Neutrophil (primary cell): ENCODE data around the gene TPK1.

Experiments
- H3K27ac ChIP-seq: fragments of 200-600 bp; sonication (generic); 2 replicates; pipeline ENCODE4 v1.5.1; 2016; ENCODE audit warnings: mild to moderate bottlenecking, moderate library complexity
- H3K27me3 ChIP-seq: fragments of 200-600 bp; sonication (generic); 2 replicates; pipeline ENCODE4 v1.6.0; 2016; ENCODE audit warnings: mild to moderate bottlenecking
- H3K36me3 ChIP-seq: fragments of 200-600 bp; sonication (generic); 2 replicates; pipeline ENCODE4 v1.5.1; 2017
- H3K4me1 ChIP-seq, 2 experiments: fragments of 200-600 bp in 1 of 2; sonication (generic) in 1 of 2; 1 replicate in 1 of 2; 2 replicates in 1 of 2; pipeline versions ENCODE4 v1.5.1 to v1.6.1; 2013 to 2016; ENCODE audit warnings: low read depth in 1 of 2, low read length in 1 of 2, mild to moderate bottlenecking in 1 of 2, moderate library complexity in 1 of 2; ENCODE audit not compliant: control insufficient read depth in 1 of 2, insufficient read depth in 1 of 2
- H3K4me3 ChIP-seq, 2 experiments: fragments of 200-600 bp in 1 of 2; sonication (generic) in 1 of 2; 1 replicate in 1 of 2; 2 replicates in 1 of 2; pipeline ENCODE4 v1.5.1; 2013 to 2016; ENCODE audit warnings: low read depth in 1 of 2, low read length in 1 of 2, mild to moderate bottlenecking in 1 of 2, moderate library complexity in 1 of 2
- H3K9me3 ChIP-seq: fragments of 200-600 bp; sonication (generic); 2 replicates; pipeline ENCODE4 v1.5.1; 2016
- TF ChIP-seq, protein P1 (sequence below): fragments of 200-600 bp; sonication (generic); IDR thresholded peaks from 2 replicates; pipeline ENCODE4 v1.5.1; 2016; ENCODE audit warnings: antibody characterized with exemption

Gene TPK1

DNA sequence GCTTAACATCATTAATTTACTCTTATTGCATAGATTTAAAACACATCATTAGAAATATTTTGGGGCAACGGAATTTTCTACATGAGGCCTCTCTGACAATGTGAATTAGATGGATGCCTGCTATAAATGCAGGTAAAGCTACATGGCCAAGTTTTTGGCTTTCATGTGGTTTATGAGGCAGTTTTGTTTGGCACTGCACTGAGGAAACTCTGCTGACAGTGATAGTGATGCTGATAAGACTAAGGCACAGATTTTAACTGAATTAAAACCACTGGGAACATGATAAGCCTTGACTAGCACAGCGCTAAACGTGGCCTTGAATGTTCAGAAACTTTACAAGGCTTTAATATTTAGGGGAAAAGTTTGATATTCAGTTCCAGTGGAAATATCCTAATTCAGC lies 318.1 kb downstream of the TPK1 start:
- Histone ChIP-seq H3K4me3 (no peak overlapping the region), H3K27ac (no peak overlapping the region), H3K36me3 (no peaks in the 10 kb centered on the region), H3K4me1 (no peaks in the 10 kb centered on the region), H3K27me3 (no peaks in the 10 kb centered on the region), H3K9me3 (no peaks in the 10 kb centered on the region)
- TF ChIP-seq, protein P1, sequence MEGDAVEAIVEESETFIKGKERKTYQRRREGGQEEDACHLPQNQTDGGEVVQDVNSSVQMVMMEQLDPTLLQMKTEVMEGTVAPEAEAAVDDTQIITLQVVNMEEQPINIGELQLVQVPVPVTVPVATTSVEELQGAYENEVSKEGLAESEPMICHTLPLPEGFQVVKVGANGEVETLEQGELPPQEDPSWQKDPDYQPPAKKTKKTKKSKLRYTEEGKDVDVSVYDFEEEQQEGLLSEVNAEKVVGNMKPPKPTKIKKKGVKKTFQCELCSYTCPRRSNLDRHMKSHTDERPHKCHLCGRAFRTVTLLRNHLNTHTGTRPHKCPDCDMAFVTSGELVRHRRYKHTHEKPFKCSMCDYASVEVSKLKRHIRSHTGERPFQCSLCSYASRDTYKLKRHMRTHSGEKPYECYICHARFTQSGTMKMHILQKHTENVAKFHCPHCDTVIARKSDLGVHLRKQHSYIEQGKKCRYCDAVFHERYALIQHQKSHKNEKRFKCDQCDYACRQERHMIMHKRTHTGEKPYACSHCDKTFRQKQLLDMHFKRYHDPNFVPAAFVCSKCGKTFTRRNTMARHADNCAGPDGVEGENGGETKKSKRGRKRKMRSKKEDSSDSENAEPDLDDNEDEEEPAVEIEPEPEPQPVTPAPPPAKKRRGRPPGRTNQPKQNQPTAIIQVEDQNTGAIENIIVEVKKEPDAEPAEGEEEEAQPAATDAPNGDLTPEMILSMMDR: no peak

DNA sequence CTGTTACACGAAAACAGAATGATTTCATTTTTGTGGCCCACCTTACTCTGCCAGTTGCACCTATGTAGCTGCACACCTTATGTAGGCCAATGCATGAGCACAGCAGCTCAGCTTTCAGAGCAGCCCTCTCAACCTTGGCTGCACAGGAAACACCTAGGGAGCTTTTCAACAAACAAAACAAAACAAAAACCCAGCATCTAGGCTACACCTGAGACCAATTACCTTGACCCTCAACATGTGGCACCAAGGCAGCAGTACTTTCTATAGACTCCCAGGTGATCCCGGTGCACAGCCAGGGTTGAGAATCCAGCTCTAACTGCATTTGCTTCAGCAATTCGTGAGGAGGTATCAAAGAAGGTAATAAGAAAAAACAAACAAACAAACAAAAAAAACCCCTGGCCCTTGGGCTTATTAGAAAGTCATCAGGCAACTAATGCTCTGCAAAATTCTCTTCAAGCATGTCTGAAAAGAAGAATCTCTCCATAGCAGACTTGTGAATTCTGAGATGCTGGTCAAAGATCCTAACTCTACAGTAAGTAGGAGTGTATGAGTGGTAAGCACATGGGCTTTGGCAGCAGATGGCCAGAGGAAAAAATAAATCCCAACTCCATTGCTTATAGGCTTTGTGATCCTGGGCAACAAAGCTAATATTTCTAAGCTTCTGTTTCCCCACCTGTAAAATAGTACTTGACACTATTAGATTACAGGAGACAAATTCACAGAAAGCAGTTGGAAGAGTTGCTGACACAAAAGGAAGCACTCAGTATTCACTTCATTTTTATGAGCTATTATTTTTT lies 318.9 kb downstream of the TPK1 start:
- H3K27me3 ChIP-seq: no peaks in the 10 kb centered on the region
- no peaks in the 10 kb centered on the region for H3K36me3 ChIP-seq
- H3K27ac ChIP-seq: no peak overlapping the region
- no peaks in the 10 kb centered on the region for H3K4me1 ChIP-seq
- TF ChIP-seq, protein P1: no peak
- no peaks in the 10 kb centered on the region for H3K9me3 ChIP-seq
- no peak overlapping the region for H3K4me3 ChIP-seq

DNA sequence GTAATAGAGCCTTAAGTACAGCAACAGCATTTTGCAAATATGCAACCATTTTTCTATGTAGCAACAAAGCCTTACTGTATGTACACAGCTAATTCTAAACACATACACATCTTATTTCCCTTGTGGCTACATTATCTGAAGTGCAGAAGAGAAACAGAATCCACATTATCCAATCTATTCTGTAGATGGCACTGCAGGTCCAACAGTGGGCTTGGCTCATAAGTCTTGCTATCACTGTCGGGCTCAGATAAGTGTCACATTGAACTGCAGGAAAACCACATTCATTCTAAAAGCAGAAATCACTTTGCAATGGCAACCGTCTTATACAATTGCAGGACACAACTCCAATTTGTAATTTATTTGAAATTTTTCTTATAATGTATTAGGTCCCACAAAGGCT lies 322.5 kb downstream of the TPK1 start:
- H3K27ac ChIP-seq: no peak overlapping the region
- H3K4me1 ChIP-seq: no peaks in the 10 kb centered on the region
- TF ChIP-seq, protein P1: no peak
- H3K4me3 ChIP-seq: no peak overlapping the region
- H3K9me3 ChIP-seq: no peaks in the 10 kb centered on the region
- no peaks in the 10 kb centered on the region for H3K27me3 ChIP-seq
- H3K36me3 ChIP-seq: no peaks in the 10 kb centered on the region

DNA sequence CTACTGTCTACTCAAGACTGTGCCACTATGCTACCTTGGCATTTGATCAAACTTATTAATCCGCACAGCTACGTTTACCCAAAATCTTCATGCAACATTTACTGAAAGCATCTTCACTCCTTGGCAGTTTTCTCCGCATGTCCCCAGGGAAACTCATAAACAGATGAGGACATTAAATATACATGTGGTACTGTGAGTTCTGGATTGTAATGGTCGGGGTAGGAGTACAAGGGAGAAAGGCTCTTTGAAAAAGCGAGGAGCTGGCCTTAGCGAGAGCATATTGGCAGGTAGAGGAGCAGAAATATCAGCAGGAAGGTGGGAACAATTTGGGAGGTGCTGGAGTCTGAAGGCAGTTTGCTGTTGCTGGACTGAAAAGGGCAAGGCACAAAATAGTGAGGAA lies 325.2 kb downstream of the TPK1 start:
- Histone ChIP-seq H3K4me3 (no peak overlapping the region), H3K36me3 (no peaks in the 10 kb centered on the region), H3K9me3 (no peaks in the 10 kb centered on the region), H3K4me1 (no peaks in the 10 kb centered on the region), H3K27ac (no peak overlapping the region), H3K27me3 (no peaks in the 10 kb centered on the region)
- TF ChIP-seq, protein P1: no peak

DNA sequence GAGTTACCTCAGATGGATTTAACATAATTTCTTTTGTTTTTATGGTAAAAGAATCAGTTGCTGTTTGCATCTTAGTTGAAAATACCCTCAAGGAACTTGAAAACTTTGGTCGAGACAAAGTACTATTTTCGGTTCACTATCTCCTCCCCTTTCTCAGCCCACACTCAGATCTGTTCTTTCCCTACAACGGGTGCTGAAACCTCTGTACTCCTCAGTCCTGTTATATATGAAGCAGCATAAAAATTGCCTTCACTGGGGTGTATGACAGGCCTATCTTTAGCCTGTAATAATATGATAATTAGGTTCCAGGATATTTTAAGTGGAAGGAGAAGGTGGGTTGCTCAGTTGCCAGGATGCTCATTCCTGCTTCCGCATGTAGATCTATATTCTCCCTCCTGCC lies 327.2 kb downstream of the TPK1 start:
- H3K9me3 ChIP-seq: no peaks in the 10 kb centered on the region
- no peak overlapping the region for H3K27ac ChIP-seq
- no peaks in the 10 kb centered on the region for H3K4me1 ChIP-seq
- no peak overlapping the region for H3K4me3 ChIP-seq
- TF ChIP-seq, protein P1: no peak
- no peaks in the 10 kb centered on the region for H3K36me3 ChIP-seq
- no peaks in the 10 kb centered on the region for H3K27me3 ChIP-seq
